GM19452 (cell line): ENCODE data around the gene DNAAF8.

Experiments used
- ATAC-seq: cut with Tn5 transposase; IDR thresholded peaks from one replicate; pipeline ENCODE4 v1.9.1; 2021; ENCODE audit not compliant: unreplicated experiment

The DNAAF8 gene

GRCh38 chr16:4695473-4696171, 38.7 kb upstream of the DNAAF8 start:
- no peak for ATAC-seq

GRCh38 chr16:4696172-4696904, 38.0 kb upstream of the DNAAF8 start:
- ATAC-seq, result no peak

- ATAC-seq, result no peak
Measured at GRCh38 chr16:4696905-4697847, 37.2 kb upstream of the DNAAF8 start.

DNA sequence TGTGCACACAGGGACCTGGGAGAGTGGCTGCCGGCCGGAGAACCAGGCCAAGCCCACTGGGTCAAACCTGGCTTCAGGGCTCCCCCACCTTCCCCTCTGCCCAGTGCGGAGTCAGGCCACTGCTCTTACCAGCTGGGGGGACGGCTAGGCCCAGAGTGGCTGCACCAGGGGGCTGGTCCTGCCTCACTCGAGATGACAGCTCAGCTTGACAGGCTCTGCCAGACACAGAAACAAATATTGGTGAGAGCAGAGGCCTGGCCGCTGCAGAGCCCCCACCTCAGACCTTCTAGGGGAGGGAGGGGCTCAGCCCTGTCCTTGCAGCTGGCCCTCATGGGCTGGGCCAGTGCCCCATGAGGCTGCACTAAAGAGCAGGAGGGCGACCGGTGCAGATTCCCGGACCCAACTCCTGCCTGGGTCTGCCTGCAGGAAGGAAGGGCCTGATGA, 36.5 kb upstream of the DNAAF8 start:
- ATAC-seq, result no peak

DNA sequence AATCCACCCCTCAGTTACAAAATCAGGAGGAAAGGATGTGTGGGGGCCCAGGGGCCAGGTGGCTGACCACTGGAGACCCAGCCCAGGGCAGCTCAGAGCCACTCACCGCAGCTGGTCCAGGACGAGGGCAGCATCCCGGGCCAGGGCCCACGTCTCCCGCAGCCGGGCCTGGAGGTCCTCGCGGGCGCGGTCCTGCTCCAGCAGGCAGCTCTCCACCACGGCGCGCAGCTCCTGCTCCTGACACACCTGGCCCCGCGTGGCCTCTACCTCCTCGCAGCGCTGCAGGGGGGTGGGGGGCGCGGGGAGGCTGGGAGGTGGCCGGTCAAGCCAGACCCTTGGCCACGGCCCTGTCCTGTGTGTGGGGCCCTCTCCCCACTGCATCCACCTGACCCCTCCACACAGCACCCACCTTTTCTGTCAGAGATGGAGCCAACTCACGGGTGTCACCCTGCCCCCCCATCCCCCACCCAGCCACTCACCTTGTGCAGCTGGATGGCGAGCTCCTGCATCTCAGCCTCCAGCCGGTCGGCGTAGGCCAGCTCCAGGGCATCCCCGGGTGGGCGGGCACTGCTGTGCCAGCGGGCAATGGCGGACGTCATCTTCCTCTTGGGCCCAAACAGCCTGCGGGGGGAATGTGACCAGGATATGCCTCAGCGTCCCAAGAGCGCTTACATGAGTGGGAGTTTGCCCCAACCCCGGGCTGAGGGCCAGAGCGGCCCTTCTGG, 35.9 kb upstream of the DNAAF8 start:
- ATAC-seq, result no peak

- ATAC-seq, result no peak
Measured at GRCh38 chr16:4699046-4699556, 35.2 kb upstream of the DNAAF8 start.

GRCh38 chr16:4700380-4700996, 33.8 kb upstream of the DNAAF8 start:
- no peak for ATAC-seq

DNA sequence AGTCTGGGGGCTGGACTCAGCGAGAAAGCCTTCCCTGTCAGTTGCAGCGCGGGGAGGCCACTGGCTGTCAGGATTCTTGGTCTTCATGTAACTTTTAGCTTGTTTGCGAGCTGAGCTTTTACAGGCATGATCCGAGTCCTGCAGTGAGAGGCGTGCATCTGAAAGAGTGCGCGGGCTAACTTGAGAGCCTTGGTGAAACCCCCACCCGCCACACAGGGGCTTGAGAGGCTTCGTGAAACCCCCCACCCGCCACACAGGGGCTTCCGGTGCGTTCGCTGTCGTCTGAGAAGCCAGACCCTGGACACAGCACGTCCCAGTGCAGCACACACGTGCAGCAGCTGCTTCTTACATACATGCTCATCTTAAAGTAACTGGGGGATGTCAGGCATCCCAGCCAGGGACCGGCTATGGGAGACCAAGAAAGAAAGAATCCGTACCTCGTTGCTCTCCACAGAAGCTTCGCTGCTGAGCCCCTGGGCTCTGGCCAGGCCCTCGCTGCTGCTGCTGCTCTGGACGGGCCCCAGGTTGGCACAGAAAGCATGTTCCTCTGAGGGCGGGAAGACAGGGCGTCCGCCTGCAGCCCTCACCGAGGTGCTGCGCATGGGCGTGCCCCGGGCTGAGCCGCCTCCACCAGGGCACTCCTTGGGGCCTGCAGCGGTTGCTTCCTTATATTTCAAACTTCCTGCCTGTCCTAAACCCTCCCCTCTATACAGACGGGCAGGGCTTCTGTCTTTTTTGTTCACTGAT, 33.2 kb upstream of the DNAAF8 start:
- no peak for ATAC-seq

- no peak for ATAC-seq
Measured at GRCh38 chr16:4701791-4702465, 32.4 kb upstream of the DNAAF8 start.

- ATAC-seq, result no peak
Measured at GRCh38 chr16:4702466-4702808, 31.9 kb upstream of the DNAAF8 start.

- ATAC-seq, result no peak
Measured at GRCh38 chr16:4703906-4704305, 30.4 kb upstream of the DNAAF8 start.

DNA sequence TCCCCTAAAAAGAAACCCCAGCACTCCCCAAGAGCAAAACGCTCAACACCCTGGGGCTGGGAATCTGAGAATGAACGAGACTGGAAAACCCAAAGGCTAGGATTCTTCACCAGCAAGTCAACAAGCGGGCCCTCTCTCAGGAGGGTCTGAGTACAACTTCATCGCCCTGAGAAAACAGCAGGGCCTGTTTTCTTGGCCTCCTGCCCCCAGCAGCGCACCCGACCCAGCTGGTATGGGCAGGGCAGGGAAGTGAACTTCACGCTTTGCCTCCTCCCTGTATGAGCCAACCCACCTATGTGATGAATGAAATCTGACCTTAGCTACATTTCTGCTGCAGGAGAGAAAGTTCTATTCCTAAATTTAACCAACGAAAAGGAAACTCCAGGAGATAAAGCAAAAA, 29.8 kb upstream of the DNAAF8 start:
- no peak for ATAC-seq

- ATAC-seq, result no peak
Measured at GRCh38 chr16:4704913-4705312, 29.4 kb upstream of the DNAAF8 start.

DNA sequence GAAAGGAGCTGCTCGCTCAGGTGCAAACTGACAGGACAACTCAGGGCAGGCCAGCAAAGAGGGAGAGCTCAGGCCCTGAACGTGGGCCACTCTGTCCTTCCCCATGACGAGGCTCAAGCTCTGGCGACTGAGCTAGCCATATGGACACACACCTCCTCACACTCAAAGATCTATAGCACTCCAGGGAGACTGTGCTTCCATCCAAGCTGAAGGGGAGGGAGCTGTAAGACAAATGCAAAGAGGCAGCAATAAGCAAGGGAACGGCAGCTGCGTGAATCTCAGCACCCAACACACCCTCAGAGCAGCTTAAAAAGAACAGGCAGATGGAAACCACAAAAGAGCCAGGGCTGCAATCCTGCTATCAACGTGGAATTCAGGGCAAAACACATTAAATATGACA, 27.5 kb upstream of the DNAAF8 start:
- ATAC-seq, result no peak

DNA sequence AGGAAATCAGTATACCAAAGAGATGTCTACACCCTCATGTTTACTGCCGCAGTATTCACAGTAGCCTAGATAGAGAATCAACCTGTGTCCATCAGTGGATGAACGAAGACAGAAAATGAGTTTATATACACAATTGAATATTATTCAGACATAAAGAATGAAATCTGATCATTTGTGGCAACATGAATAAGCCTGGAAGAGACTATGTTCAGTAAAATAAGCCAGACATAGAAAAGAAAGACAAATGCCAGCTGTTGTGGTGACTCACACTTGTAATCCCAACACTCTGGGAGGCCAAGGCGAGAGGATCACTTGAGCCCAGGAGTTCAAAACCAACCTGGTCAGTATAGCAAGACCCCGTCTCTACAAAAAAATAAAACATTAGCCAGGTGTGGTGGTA, 24.9 kb upstream of the DNAAF8 start:
- ATAC-seq, result no peak

DNA sequence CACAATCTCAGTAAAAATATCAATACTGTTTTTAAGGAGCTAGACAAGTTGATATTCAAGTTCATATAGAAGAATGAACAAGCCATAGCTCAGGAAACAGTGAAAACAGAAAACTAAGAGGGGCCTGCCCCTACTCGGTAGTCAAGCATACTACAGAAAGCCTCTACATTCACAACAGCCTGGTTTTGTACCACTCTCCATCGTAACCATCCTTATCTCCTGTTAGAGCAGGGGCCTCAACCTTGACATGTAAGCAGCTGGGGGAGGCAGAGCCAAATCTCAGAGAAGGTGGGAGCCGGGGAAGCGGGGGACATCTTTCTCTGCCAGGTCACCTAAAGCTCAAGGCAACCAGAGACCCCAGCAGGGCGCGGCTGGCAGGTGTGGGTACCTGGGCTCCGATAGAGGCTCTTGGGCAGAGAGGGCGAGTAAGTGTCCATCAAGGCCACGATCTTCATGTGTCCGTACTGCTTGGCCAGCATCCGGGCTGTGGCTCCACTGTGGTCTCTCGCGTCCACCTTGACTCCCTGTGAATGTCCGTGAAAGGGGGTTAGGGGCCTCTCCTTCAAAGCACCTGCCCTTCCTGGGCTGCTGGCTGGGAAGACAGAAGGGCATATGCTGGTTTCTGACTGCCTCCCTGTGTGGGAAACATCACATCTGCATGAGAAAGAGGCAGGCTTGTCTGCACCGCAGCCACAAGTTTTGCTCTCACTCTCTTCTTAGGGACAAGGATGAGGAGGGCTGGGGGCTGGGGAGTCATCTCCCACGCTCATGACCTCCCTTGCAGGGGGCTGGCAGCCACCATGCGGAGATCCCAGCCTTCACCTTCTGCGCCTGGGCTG, 20.5 kb upstream of the DNAAF8 start:
- ATAC-seq, result no peak

- ATAC-seq, result no peak
Measured at GRCh38 chr16:4714996-4715395, 19.3 kb upstream of the DNAAF8 start.

- no peak for ATAC-seq
Measured at GRCh38 chr16:4718466-4718865, 15.9 kb upstream of the DNAAF8 start.
